Activated CD8-positive, alpha-beta memory T cell treated with anti-CD3 and anti-CD28 coated beads, Interleukin-2, amount 10 ng/mL, durations not matched to agents 7 days and 5 days (primary cell): ENCODE measurements around the gene ST6GALNAC3. TPM values are rescaled to one million over a fixed set of nuclear protein-coding genes. Genes with fewer than 3 reads are reported as not detected.
"Not testable (repeated sequence)": the region's sequence is repeated elsewhere in the genome, so short reads cannot be mapped to it uniquely, and the experiment has no call there.

ENCODE experiments used
- ATAC-seq: fragments of 150-1000 bp; cut with Tn5 transposase; one replicate; pipeline ENCODE4 v1.10.0; 2021; ENCODE audit warnings: moderate library complexity
- CTCF ChIA-PET: fragments of 350-600 bp; sonication (Branson Sonifier 250); formaldehyde crosslinking; loops from one replicate; lab custom pipeline; 2021; ENCODE audit warnings: antibody characterized with exemption; lab: Charles Lee
- DNase-seq: peaks from one replicate; pipeline ENCODE4 v3.0.0-alpha.2; 2020
- H3K27ac Mint-ChIP-seq: one replicate; pipeline ENCODE4 v1.8.0; 2021; ENCODE audit warnings: mild to moderate bottlenecking, mixed read lengths
- H3K27me3 Mint-ChIP-seq: one replicate; pipeline ENCODE4 v1.8.0; 2021; ENCODE audit warnings: mixed read lengths
- H3K36me3 Mint-ChIP-seq: one replicate; pipeline ENCODE4 v1.8.0; 2021; ENCODE audit warnings: mild to moderate bottlenecking, mixed read lengths
- H3K4me1 Mint-ChIP-seq: one replicate; pipeline ENCODE4 v1.8.0; 2021; ENCODE audit warnings: mixed read lengths
- H3K4me3 Mint-ChIP-seq: one replicate; pipeline ENCODE4 v1.8.0; 2021; ENCODE audit warnings: mild to moderate bottlenecking, moderate library complexity, mixed read lengths
- H3K9me3 Mint-ChIP-seq: one replicate; pipeline ENCODE4 v1.8.0; 2022; ENCODE audit warnings: low read depth, mixed read lengths
- total RNA-seq, 2 experiments: library from RNA; stranded (reverse); gene quantifications; one replicate each; pipeline ENCODE4 v1.2.3, GENCODE V29; 2021

ST6GALNAC3 gene
- total RNA-seq, 2 experiments from 2014 or later: 0.26 to 0.88 TPM

DNA sequence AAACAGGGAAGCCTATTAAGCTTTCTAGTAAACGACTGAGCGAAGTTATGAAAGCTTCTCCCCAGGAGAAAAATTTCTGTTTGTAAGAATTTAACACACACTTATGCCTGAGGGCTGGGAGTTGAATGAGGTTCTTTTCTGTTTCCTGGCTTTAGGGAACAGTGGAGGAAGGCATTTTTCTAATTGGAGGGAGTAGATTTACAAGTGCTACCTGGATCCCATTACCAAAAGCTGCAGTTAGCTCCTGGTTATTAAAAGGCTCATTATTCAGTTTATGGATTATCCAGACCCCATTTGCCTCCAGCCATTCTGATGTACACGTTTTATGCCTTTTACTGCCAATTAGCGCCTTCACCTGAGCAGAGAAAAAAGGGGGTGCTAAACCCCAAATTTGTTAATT lies 7.5 kb downstream of the ST6GALNAC3 start:
- DNase-seq (no peak), ATAC-seq (no peak)
- H3K27me3 Mint-ChIP-seq: peaks cover 9% of the 10 kb centered on the region
- no peak overlapping the region for H3K4me3 Mint-ChIP-seq
- H3K27ac Mint-ChIP-seq: no peak overlapping the region
- H3K36me3 Mint-ChIP-seq: no peaks in the 10 kb centered on the region
- peaks cover 3% of the 10 kb centered on the region for H3K4me1 Mint-ChIP-seq
- no peaks in the 10 kb centered on the region for H3K9me3 Mint-ChIP-seq
- CTCF ChIA-PET: no interaction called here

DNA sequence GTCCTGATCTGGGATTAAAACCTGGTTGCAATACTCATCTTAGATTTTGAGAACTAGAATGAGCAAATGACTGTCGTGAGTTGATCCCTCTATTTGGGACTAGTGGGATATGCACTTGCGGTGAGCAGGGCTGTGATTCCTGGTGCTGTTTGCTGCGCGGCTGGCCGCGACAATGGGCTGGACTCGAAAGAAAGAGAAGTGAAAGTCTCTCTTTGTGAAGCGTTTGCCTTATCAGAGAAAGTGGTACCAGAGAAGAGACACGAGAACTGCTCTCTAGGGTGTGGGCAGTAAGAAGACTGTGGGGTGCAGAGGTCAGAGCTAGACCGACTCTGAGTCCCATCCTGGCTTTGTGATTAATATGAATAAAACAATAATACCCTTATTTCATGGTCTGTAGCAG lies 8.6 kb downstream of the ST6GALNAC3 start:
- Mint-ChIP-seq H3K27me3 (no peaks in the 10 kb centered on the region), H3K36me3 (no peaks in the 10 kb centered on the region), H3K4me1 (peaks cover 3% of the 10 kb centered on the region), H3K27ac (no peak overlapping the region), H3K4me3 (no peak overlapping the region), H3K9me3 (no peaks in the 10 kb centered on the region)
- CTCF ChIA-PET: no interaction called here
- no peak for DNase-seq
- ATAC-seq: no peak

DNA sequence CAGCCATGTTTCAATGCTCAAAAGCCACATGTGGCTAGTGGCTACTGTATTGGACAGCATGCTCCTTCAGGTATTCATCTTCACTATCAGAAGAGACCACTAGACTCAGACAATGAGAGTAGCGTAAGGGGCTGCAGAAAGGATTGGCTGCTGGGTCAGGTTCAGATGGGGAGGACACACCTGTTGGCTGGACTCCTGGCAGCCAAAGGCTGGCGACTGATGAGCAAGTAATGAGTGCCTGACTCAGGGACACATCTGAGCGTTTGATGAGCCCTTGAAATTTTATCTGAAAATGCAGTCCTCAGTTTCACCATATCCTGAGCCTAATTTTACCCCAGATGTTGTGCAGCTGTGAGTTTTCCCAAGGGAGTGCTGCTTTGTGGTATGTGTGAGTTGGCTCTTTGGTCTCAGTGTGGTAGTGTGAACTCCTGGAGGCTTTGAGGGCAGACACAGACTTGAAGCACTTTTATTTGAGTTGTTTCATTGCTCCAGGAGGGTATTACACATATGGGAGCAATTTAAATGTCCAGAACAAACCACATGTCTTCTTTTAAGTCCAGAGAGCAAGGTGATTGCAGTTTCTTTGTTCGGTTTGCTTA lies 9.6 kb downstream of the ST6GALNAC3 start:
- Mint-ChIP-seq H3K27me3 (no peaks in the 10 kb centered on the region), H3K9me3 (no peaks in the 10 kb centered on the region), H3K4me1 (peaks cover 3% of the 10 kb centered on the region), H3K36me3 (no peaks in the 10 kb centered on the region), H3K27ac (no peak overlapping the region), H3K4me3 (no peak overlapping the region)
- DNase-seq (no peak), ATAC-seq (no peak)
- CTCF ChIA-PET: no interaction called here

- ATAC-seq: no peak
- H3K4me1 Mint-ChIP-seq: peaks cover 3% of the 10 kb centered on the region
- H3K4me3 Mint-ChIP-seq: no peak overlapping the region
- CTCF ChIA-PET: no interaction called here
- no peaks in the 10 kb centered on the region for H3K9me3 Mint-ChIP-seq
- H3K27ac Mint-ChIP-seq: no peak overlapping the region
- no peaks in the 10 kb centered on the region for H3K36me3 Mint-ChIP-seq
- H3K27me3 Mint-ChIP-seq: no peaks in the 10 kb centered on the region
- no peak for DNase-seq
These were observed 10.1 kb downstream of the ST6GALNAC3 start for GRCh38 chr1:76084685-76085084.

DNA sequence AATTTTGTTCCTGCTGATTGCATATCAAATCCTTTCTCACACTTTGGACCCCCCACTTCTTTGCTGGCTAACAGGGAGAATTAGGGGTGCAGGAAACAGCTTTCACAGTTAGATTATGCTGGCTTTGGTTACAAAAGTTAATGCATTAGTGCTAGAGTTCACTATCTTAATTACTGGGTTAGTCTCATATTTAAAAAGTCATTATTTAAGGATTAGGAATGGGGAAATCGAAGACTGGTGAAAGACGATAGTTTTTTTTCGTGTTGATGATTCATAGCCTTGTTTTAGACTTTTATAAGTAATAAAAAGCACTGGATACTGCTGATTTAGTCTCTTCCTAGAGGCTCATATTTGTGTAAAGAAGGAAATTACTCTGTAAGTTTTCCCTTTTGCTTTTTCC lies 11.6 kb downstream of the ST6GALNAC3 start:
- H3K27me3 Mint-ChIP-seq: no peaks in the 10 kb centered on the region
- H3K27ac Mint-ChIP-seq: no peak overlapping the region
- H3K9me3 Mint-ChIP-seq: no peaks in the 10 kb centered on the region
- CTCF ChIA-PET: no interaction called here
- ATAC-seq (no peak), DNase-seq (no peak)
- no peak overlapping the region for H3K4me3 Mint-ChIP-seq
- no peaks in the 10 kb centered on the region for H3K36me3 Mint-ChIP-seq
- no peaks in the 10 kb centered on the region for H3K4me1 Mint-ChIP-seq

DNA sequence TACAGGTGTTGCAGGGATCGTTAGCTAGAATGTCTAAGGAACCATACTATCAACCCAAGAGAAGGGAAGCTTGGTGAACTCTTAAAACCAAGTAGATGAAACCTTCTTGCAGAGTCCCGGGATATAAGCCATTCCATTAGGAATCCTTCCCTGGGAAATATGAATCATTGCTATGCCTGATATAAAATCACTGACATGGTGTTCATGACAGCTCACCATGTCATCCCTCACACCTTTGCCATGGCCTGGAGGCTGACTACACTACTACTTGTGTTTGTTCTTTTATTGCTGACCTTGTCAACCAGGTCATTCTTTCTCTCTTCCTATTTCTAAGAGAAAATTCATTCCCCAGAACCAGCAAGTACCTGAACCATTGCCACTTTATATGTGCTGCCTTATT lies 12.1 kb downstream of the ST6GALNAC3 start:
- DNase-seq (no peak), ATAC-seq (no peak)
- H3K4me3 Mint-ChIP-seq: no peak overlapping the region
- H3K27ac Mint-ChIP-seq: no peak overlapping the region
- H3K9me3 Mint-ChIP-seq: no peaks in the 10 kb centered on the region
- H3K4me1 Mint-ChIP-seq: no peaks in the 10 kb centered on the region
- CTCF ChIA-PET: no interaction called here
- no peaks in the 10 kb centered on the region for H3K36me3 Mint-ChIP-seq
- H3K27me3 Mint-ChIP-seq: no peaks in the 10 kb centered on the region

DNA sequence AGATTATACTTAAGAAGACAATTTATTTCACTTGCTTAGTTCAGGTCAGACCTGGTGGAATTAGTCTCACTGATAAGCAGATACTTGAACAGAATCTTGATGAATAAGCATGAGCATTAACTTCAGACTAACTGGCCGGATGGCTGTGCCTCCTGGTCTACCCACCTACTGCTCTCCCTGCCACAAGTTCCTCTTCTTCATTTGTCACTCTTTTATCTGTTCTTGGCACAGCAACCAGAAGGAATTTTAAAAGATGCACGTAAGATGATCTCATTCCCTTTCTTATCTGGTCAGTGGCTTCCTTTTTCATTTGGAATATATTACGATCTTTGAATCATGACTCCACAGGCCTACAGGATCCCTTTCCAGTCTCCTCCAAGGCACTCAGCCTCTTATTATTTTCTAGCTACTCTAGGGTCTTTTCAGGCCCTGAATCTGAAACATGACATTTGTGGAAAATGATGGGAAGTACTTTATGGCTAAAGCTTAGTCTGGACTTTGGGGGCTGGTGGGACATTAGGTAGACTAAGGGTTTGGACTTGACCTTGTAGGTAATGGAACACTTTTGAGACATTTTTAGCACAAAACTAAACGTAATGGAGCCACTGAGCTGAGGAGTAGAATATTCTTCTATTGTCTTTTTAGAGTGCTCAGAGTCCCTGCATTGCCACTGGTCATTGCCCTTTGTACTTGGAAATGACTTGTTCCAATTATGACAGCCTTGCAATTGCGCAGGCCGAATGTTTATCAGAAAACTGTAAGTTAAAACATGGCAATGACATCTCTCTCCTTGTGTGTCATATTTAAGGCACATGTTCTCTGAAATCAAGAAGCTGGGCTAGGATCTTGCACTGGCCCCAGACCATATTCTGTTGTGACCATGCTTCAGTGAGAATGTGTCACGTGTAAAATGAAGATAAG lies 16.0 kb downstream of the ST6GALNAC3 start:
- H3K27me3 Mint-ChIP-seq: peaks cover 2% of the 10 kb centered on the region
- H3K9me3 Mint-ChIP-seq: no peaks in the 10 kb centered on the region
- H3K4me1 Mint-ChIP-seq: no peaks in the 10 kb centered on the region
- H3K27ac Mint-ChIP-seq: no peak overlapping the region
- no peak for ATAC-seq
- no peak overlapping the region for H3K4me3 Mint-ChIP-seq
- no peaks in the 10 kb centered on the region for H3K36me3 Mint-ChIP-seq
- CTCF ChIA-PET: interaction anchor here (0.5 kb wide), 1 partner anchor 10 kb away, joined by 3 read pairs; no protein-coding TSS in a partner anchor
- no peak for DNase-seq

- no peak overlapping the region for H3K4me3 Mint-ChIP-seq
- CTCF ChIA-PET: no interaction called here
- ATAC-seq: no peak
- H3K27ac Mint-ChIP-seq: no peak overlapping the region
- H3K9me3 Mint-ChIP-seq: no peaks in the 10 kb centered on the region
- DNase-seq: no peak
- no peaks in the 10 kb centered on the region for H3K36me3 Mint-ChIP-seq
- no peaks in the 10 kb centered on the region for H3K4me1 Mint-ChIP-seq
- H3K27me3 Mint-ChIP-seq: peaks cover 2% of the 10 kb centered on the region
These were observed 18.3 kb downstream of the ST6GALNAC3 start for GRCh38 chr1:76092812-76093211.

GRCh38 chr1:76093522-76094312 lies 19.2 kb downstream of the ST6GALNAC3 start:
- no peaks in the 10 kb centered on the region for H3K4me1 Mint-ChIP-seq
- no peak overlapping the region for H3K27ac Mint-ChIP-seq
- CTCF ChIA-PET: no interaction called here

DNA sequence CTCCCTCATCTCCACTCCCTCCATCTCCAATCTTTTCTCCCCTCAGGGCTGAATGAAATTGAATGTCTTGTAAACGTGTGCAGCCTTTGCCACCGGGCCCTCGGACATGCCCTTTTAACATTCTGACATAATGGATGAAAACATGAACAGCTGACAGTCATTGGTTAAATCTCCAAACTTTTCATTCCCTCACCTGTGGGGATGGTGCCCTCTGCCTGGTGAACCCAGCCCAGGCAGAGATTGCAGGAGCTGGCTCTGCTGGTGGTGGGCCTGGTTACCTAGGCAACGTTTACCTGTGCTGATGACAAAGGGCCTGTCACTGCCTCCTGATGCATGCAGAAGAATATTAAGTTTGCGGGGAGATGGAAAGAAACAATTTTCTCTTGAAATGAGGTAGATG lies 21.3 kb downstream of the ST6GALNAC3 start:
- H3K36me3 Mint-ChIP-seq: no peaks in the 10 kb centered on the region
- CTCF ChIA-PET: no interaction called here
- no peak overlapping the region for H3K4me3 Mint-ChIP-seq
- ATAC-seq (no peak), DNase-seq (no peak)
- H3K9me3 Mint-ChIP-seq: no peaks in the 10 kb centered on the region
- H3K27ac Mint-ChIP-seq: no peak overlapping the region
- H3K27me3 Mint-ChIP-seq: peaks cover 7% of the 10 kb centered on the region
- no peaks in the 10 kb centered on the region for H3K4me1 Mint-ChIP-seq

More at GRCh38 chr1:76093522-76094312, 19.2 kb downstream of the ST6GALNAC3 start:
- Mint-ChIP-seq H3K27me3 (peaks cover 2% of the 10 kb centered on the region), H3K9me3 (no peaks in the 10 kb centered on the region), H3K4me3 (no peak overlapping the region), H3K36me3 (no peaks in the 10 kb centered on the region)
- DNase-seq (no peak), ATAC-seq (no peak)

GRCh38 chr1:76097064-76097463 lies 22.5 kb downstream of the ST6GALNAC3 start:
- H3K27ac Mint-ChIP-seq, DNase-seq, H3K9me3 Mint-ChIP-seq, H3K4me3 Mint-ChIP-seq, H3K4me1 Mint-ChIP-seq, ATAC-seq, CTCF ChIA-PET, H3K36me3 Mint-ChIP-seq: not testable (repeated sequence)
- peaks cover 14% of the 10 kb centered on the region for H3K27me3 Mint-ChIP-seq

GRCh38 chr1:76098845-76099244 lies 24.3 kb downstream of the ST6GALNAC3 start:
- Mint-ChIP-seq H3K4me1 (peaks cover 6% of the 10 kb centered on the region), H3K4me3 (no peak overlapping the region), H3K27ac (no peak overlapping the region), H3K27me3 (peaks cover 15% of the 10 kb centered on the region), H3K36me3 (no peaks in the 10 kb centered on the region), H3K9me3 (no peaks in the 10 kb centered on the region)
- DNase-seq (no peak), ATAC-seq (no peak)
- CTCF ChIA-PET: no interaction called here

DNA sequence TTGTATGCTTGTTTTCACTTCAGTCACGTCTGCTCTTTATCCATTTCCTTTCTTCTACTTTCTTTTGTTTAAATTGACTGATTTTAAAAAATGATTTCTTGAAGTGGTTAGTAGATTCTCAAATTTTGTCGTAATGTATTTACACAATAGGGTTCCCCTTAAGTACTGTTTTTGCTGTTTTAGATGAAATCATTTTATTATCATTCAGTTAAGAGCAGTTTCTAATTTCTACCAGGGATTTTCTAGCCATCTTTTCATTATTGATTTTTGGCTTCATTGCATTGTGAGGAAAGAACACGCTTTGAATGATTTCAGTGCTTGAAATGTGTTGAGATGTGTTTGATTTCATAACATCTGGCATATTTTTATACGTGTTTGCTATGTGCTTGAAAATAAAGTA lies 27.0 kb downstream of the ST6GALNAC3 start:
- CTCF ChIA-PET: no interaction called here
- H3K27ac Mint-ChIP-seq: no peak overlapping the region
- no peak for ATAC-seq
- peaks cover 23% of the 10 kb centered on the region for H3K27me3 Mint-ChIP-seq
- H3K4me3 Mint-ChIP-seq: no peak overlapping the region
- no peak for DNase-seq
- H3K4me1 Mint-ChIP-seq: peaks cover 17% of the 10 kb centered on the region
- no peaks in the 10 kb centered on the region for H3K36me3 Mint-ChIP-seq
- no peaks in the 10 kb centered on the region for H3K9me3 Mint-ChIP-seq
